ENCODE data around the gene NANS.

- TF ChIP-seq ZNF232 (CRISPR knock-in tag; IDR thresholded peaks at IDR 0.05; ENCODE audit: borderline replicate concordance) = no peak
- TF ChIP-seq HDAC1 (CRISPR knock-in tag; IDR thresholded peaks at IDR 0.05) = no peak
- peak; percentile 87 for TF ChIP-seq CTCF (CRISPR knock-in tag; IDR thresholded peaks at IDR 0.05)
- no peak for TF ChIP-seq MTA3 (CRISPR knock-in tag; IDR thresholded peaks at IDR 0.05)
- no peak for TF ChIP-seq REST (IDR thresholded peaks at IDR 0.05; ENCODE audit: borderline replicate concordance in 1 of 2, low read depth in 1 of 2, low read length in 2 of 2)
- TF ChIP-seq PREB (CRISPR knock-in tag; IDR thresholded peaks at IDR 0.05) = no peak
- no peak for TF ChIP-seq ZNF180 (CRISPR knock-in tag; IDR thresholded peaks at IDR 0.05; ENCODE audit: borderline replicate concordance, low read depth)
- no peak for TF ChIP-seq JUND (CRISPR knock-in tag; IDR thresholded peaks at IDR 0.05)
- no peak for TF ChIP-seq ZNF737 (CRISPR knock-in tag; IDR thresholded peaks at IDR 0.05; ENCODE audit: borderline replicate concordance)
- no peak for TF ChIP-seq RARG (CRISPR knock-in tag; IDR thresholded peaks at IDR 0.05; ENCODE audit: low read depth)
- TF ChIP-seq, protein P1, sequence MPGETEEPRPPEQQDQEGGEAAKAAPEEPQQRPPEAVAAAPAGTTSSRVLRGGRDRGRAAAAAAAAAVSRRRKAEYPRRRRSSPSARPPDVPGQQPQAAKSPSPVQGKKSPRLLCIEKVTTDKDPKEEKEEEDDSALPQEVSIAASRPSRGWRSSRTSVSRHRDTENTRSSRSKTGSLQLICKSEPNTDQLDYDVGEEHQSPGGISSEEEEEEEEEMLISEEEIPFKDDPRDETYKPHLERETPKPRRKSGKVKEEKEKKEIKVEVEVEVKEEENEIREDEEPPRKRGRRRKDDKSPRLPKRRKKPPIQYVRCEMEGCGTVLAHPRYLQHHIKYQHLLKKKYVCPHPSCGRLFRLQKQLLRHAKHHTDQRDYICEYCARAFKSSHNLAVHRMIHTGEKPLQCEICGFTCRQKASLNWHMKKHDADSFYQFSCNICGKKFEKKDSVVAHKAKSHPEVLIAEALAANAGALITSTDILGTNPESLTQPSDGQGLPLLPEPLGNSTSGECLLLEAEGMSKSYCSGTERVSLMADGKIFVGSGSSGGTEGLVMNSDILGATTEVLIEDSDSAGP (CRISPR knock-in tag; IDR thresholded peaks at IDR 0.05; ENCODE audit: borderline replicate concordance) = 0 out of 2 replicates have a peak, but pooled peaks have one; percentile 37
- no peak for TF ChIP-seq TP53 (CRISPR knock-in tag; conservative IDR thresholded peaks at IDR 0.05)
These were observed 21.7 kb upstream of the NANS start for GRCh38 chr9:98034593-98035546.

Data from HepG2 (cell line).